Mesendoderm (in vitro differentiated cells): Measurements from ENCODE around the gene GPR55.

Experiments used
- DNase-seq: peaks from one replicate; pipeline ENCODE4 v3.0.0; 2013
- H2AK5ac ChIP-seq: 2 replicates; pipeline ENCODE4 v1.6.1; 2013; ENCODE audit warnings: low read length, inconsistent platforms
- H2BK120ac ChIP-seq: 2 replicates; pipeline ENCODE4 v1.6.1; 2013; ENCODE audit warnings: low read depth, mild to moderate bottlenecking, low read length, moderate library complexity, mixed read lengths
- H2BK15ac ChIP-seq: replicated peaks from 2 replicates; pipeline ENCODE4 v1.6.1; 2013; ENCODE audit warnings: low read depth, mild to moderate bottlenecking, moderate library complexity
- H2BK5ac ChIP-seq: 2 replicates; pipeline ENCODE4 v1.6.1; 2013; ENCODE audit warnings: low read length, inconsistent platforms
- H3K18ac ChIP-seq: 2 replicates; pipeline ENCODE4 v1.6.1; 2013; ENCODE audit warnings: mild to moderate bottlenecking, low read length, mixed read lengths
- H3K23ac ChIP-seq: one replicate; pipeline ENCODE4 v1.6.1; 2013; ENCODE audit warnings: low read length
- H3K27ac ChIP-seq: 2 replicates; pipeline ENCODE4 v1.5.1; 2013; ENCODE audit warnings: low read depth, mild to moderate bottlenecking, inconsistent platforms, low read length, moderate library complexity
- H3K27me3 ChIP-seq: 2 replicates; pipeline ENCODE4 v1.6.1; 2013; ENCODE audit warnings: low read length, control low read depth, mild to moderate bottlenecking, inconsistent platforms; ENCODE audit not compliant: insufficient read depth, poor library complexity
- H3K36me3 ChIP-seq: 2 replicates; pipeline ENCODE4 v1.6.1; 2013; ENCODE audit warnings: low read length, inconsistent platforms; ENCODE audit not compliant: control insufficient read depth, insufficient read depth
- H3K4ac ChIP-seq: one replicate; pipeline ENCODE4 v1.6.1; 2013; ENCODE audit warnings: low read depth, mild to moderate bottlenecking, low read length, moderate library complexity
- H3K4me1 ChIP-seq: 2 replicates; pipeline ENCODE4 v1.6.1; 2013; ENCODE audit warnings: low read depth, low read length, inconsistent platforms; ENCODE audit not compliant: control insufficient read depth
- H3K4me2 ChIP-seq: 2 replicates; pipeline ENCODE4 v1.6.1; 2013; ENCODE audit warnings: low read length
- H3K4me3 ChIP-seq: 2 replicates; pipeline ENCODE4 v1.5.1; 2013; ENCODE audit warnings: mild to moderate bottlenecking, low read length
- H3K56ac ChIP-seq: one replicate; pipeline ENCODE4 v1.6.1; 2013; ENCODE audit warnings: low read length
- H3K79me1 ChIP-seq: 2 replicates; pipeline ENCODE4 v1.6.1; 2013; ENCODE audit warnings: low read length, inconsistent platforms
- H3K79me2 ChIP-seq: 2 replicates; pipeline ENCODE4 v1.6.1; 2013; ENCODE audit warnings: mild to moderate bottlenecking, low read length; ENCODE audit not compliant: control insufficient read depth, insufficient read depth
- H3K9ac ChIP-seq: 2 replicates; pipeline ENCODE4 v1.6.1; 2013; ENCODE audit warnings: low read length, inconsistent platforms
- H4K5ac ChIP-seq: one replicate; pipeline ENCODE4 v1.6.1; 2013; ENCODE audit warnings: low read length
- H4K8ac ChIP-seq: one replicate; pipeline ENCODE4 v1.6.1; 2013; ENCODE audit warnings: low read depth, mild to moderate bottlenecking, control low read depth, low read length, moderate library complexity
- WGBS: extraction: QIAGEN DNeasy Blood & Tissue Kit; methylation state at CpG from one replicate; pipeline ENCODE4 v1.1.7; 2013; ENCODE audit warnings: low lambda C conversion rate, missing lambda C conversion rate; ENCODE audit not compliant: insufficient coverage; ENCODE audit errors: extremely low coverage; 5-methylcytosine and 5-hydroxymethylcytosine counted together

GPR55 gene

GRCh38 chr2:230953845-230954244, 28.8 kb upstream of the GPR55 start:
- Histone ChIP-seq H4K5ac (no peak overlapping the region), H3K4ac (no peak overlapping the region), H2BK5ac (no peak overlapping the region), H2BK120ac (no peak overlapping the region), H3K4me1 (peaks cover 10% of the 10 kb centered on the region), H4K8ac (no peak overlapping the region), H3K23ac (no peak overlapping the region), H3K56ac (no peak overlapping the region), H3K36me3 (no peaks in the 10 kb centered on the region), H3K18ac (no peak overlapping the region), H3K4me2 (no peak overlapping the region), H2BK15ac (no peak overlapping the region), H2AK5ac (no peak overlapping the region), H3K4me3 (no peak overlapping the region), H3K9ac (no peak overlapping the region), H3K79me1 (no peaks in the 10 kb centered on the region), H3K79me2 (no peaks in the 10 kb centered on the region), H3K27me3 (no peaks in the 10 kb centered on the region), H3K27ac (no peak overlapping the region)
- no peak for DNase-seq
- no CpG with 5 or more reads among the region's 9 CpGs for WGBS

- no peak overlapping the region for H2BK5ac ChIP-seq
- H3K79me1 ChIP-seq, result no peaks in the 10 kb centered on the region
- no peak for DNase-seq
- peaks cover 10% of the 10 kb centered on the region for H3K4me1 ChIP-seq
- no peak overlapping the region for H4K8ac ChIP-seq
- no peak overlapping the region for H3K4me2 ChIP-seq
- no peak overlapping the region for H2BK15ac ChIP-seq
- no peak overlapping the region for H3K4ac ChIP-seq
- H3K27ac ChIP-seq, result no peak overlapping the region
- no peak overlapping the region for H2AK5ac ChIP-seq
- no peak overlapping the region for H2BK120ac ChIP-seq
- no peak overlapping the region for H3K4me3 ChIP-seq
- H3K79me2 ChIP-seq, result no peaks in the 10 kb centered on the region
- H3K9ac ChIP-seq, result no peak overlapping the region
- H3K18ac ChIP-seq, result no peak overlapping the region
- H3K36me3 ChIP-seq, result no peaks in the 10 kb centered on the region
- no peak overlapping the region for H3K56ac ChIP-seq
- no CpG with 5 or more reads among the region's 10 CpGs for WGBS
- no peak overlapping the region for H4K5ac ChIP-seq
- H3K23ac ChIP-seq, result no peak overlapping the region
- H3K27me3 ChIP-seq, result no peaks in the 10 kb centered on the region
Observed at GRCh38 chr2:230952226-230952956, 27.3 kb upstream of the GPR55 start.

GRCh38 chr2:230951396-230951795, 26.4 kb upstream of the GPR55 start:
- Histone ChIP-seq H3K56ac (no peak overlapping the region), H3K36me3 (no peaks in the 10 kb centered on the region), H2BK15ac (no peak overlapping the region), H3K4me2 (no peak overlapping the region), H3K23ac (no peak overlapping the region), H3K18ac (no peak overlapping the region), H3K9ac (no peak overlapping the region), H3K27me3 (no peaks in the 10 kb centered on the region), H3K79me2 (no peaks in the 10 kb centered on the region), H4K8ac (no peak overlapping the region), H2BK120ac (no peak overlapping the region), H2BK5ac (no peak overlapping the region), H3K79me1 (no peaks in the 10 kb centered on the region), H3K4ac (no peak overlapping the region), H3K4me3 (no peak overlapping the region), H4K5ac (no peak overlapping the region), H3K4me1 (peaks cover 8% of the 10 kb centered on the region), H2AK5ac (no peak overlapping the region), H3K27ac (no peak overlapping the region)
- WGBS, result no CpG with 5 or more reads among the region's 2 CpGs
- DNase-seq, result no peak

GRCh38 chr2:230950874-230951339, 25.9 kb upstream of the GPR55 start:
- no peak overlapping the region for H3K18ac ChIP-seq

GRCh38 chr2:230949966-230950873, 25.2 kb upstream of the GPR55 start:
- H4K8ac ChIP-seq, result no peak overlapping the region
- WGBS, result no CpG with 5 or more reads among the region's 20 CpGs
- DNase-seq, result peak; percentile 27

More at GRCh38 chr2:230950874-230951339, 25.9 kb upstream of the GPR55 start:
- H2AK5ac ChIP-seq, result peak overlapping the region; percentile 81
- H4K5ac ChIP-seq, result no peak overlapping the region
- no peaks in the 10 kb centered on the region for H3K79me2 ChIP-seq
- no peak overlapping the region for H3K27ac ChIP-seq
- peak overlapping the region; percentile 35 for H3K56ac ChIP-seq
- H3K79me1 ChIP-seq, result no peaks in the 10 kb centered on the region
- no peak overlapping the region for H2BK120ac ChIP-seq
- H2BK15ac ChIP-seq, result no peak overlapping the region
- H3K4me3 ChIP-seq, result no peak overlapping the region
- H3K9ac ChIP-seq, result no peak overlapping the region
- no peaks in the 10 kb centered on the region for H3K36me3 ChIP-seq
- no peak overlapping the region for H3K4me2 ChIP-seq
- peak overlapping the region; percentile 40 for H2BK5ac ChIP-seq
- no peaks in the 10 kb centered on the region for H3K27me3 ChIP-seq
- no peak overlapping the region for H3K4ac ChIP-seq
- no CpG with 5 or more reads among the region's 10 CpGs for WGBS
- peaks cover 8% of the 10 kb centered on the region for H3K4me1 ChIP-seq
- no peak overlapping the region for H4K8ac ChIP-seq
- no peak overlapping the region for H3K23ac ChIP-seq
- DNase-seq, result no peak

More at GRCh38 chr2:230949966-230950873, 25.2 kb upstream of the GPR55 start:
- Histone ChIP-seq H3K79me1 (no peaks in the 10 kb centered on the region), H3K27me3 (no peaks in the 10 kb centered on the region), H3K4me1 (peaks cover 8% of the 10 kb centered on the region), H3K79me2 (no peaks in the 10 kb centered on the region), H3K4ac (no peak overlapping the region), H2BK15ac (no peak overlapping the region), H3K9ac (no peak overlapping the region), H3K27ac (no peak overlapping the region), H4K5ac (no peak overlapping the region), H3K36me3 (no peaks in the 10 kb centered on the region), H2BK120ac (no peak overlapping the region), H3K56ac (no peak overlapping the region), H3K18ac (no peak overlapping the region), H3K4me3 (no peak overlapping the region), H3K4me2 (no peak overlapping the region), H2BK5ac (peak overlapping the region; percentile 40), H2AK5ac (peak overlapping the region; percentile 81), H3K23ac (no peak overlapping the region)
